Ectodermal cell (in vitro differentiated cells): ENCODE data around the gene MTHFD2L.
"Not testable (repeated sequence)": the region's sequence is repeated elsewhere in the genome, so short reads cannot be mapped to it uniquely, and the experiment has no call there.

Experiments
- H3K27ac ChIP-seq: 2 replicates; pipeline ENCODE4 v1.7.0; 2013; ENCODE audit warnings: mild to moderate bottlenecking, low read depth, low read length; ENCODE audit not compliant: insufficient read depth, poor library complexity, severe bottlenecking
- H3K27me3 ChIP-seq: 2 replicates; pipeline ENCODE4 v1.7.0; 2013; ENCODE audit warnings: mild to moderate bottlenecking, low read length; ENCODE audit not compliant: insufficient read depth, control insufficient read depth, poor library complexity, severe bottlenecking
- H3K36me3 ChIP-seq: one replicate; pipeline ENCODE4 v1.7.0; 2013; ENCODE audit warnings: low read length; ENCODE audit not compliant: control insufficient read depth, insufficient read depth
- H3K4me1 ChIP-seq: one replicate; pipeline ENCODE4 v1.7.0; 2013; ENCODE audit warnings: low read length; ENCODE audit not compliant: control insufficient read depth, insufficient read depth
- H3K4me3 ChIP-seq: 2 replicates; pipeline ENCODE4 v1.7.0; 2013; ENCODE audit warnings: low read depth, low read length, control low read depth; ENCODE audit not compliant: insufficient read depth
- H3K9me3 ChIP-seq: 2 replicates; pipeline ENCODE4 v1.7.0; 2013; ENCODE audit warnings: mild to moderate bottlenecking, low read length, moderate library complexity; ENCODE audit not compliant: control insufficient read depth
- WGBS, 2 experiments: methylation state at CpG; one replicate each; pipeline ENCODE4 v1.1.7; 2013; ENCODE audit warnings: missing lambda C conversion rate in 2 of 2; 5-methylcytosine and 5-hydroxymethylcytosine counted together

Gene MTHFD2L

DNA sequence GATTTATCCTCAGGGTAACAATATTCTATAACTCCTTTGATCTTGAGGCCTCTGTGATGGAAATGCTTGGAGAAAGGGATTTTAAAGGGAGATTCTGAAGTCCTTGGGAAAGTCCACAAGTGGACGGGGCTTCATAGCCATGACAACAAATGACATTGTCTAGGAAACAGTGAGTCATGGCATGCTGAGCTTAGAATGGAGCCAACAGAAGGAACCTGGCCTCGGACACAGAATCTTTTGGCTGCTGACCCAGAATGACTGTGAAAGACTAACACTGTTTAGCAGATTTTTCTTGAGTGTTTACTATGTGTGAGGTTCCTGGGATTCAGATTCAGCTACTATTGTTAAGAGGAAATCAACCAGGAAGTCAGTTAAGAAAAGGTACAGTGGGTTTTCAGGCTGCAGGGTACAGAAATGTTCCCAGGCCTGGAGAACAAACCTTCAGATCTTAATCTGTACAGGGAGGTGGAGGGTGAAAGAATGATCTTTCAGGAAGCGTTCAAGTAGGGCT lies 40.8 kb upstream of the MTHFD2L start:
- H3K4me1 ChIP-seq: no peaks in the 10 kb centered on the region
- no peaks in the 10 kb centered on the region for H3K27me3 ChIP-seq
- no peaks in the 10 kb centered on the region for H3K36me3 ChIP-seq
- no peaks in the 10 kb centered on the region for H3K9me3 ChIP-seq
- no peak overlapping the region for H3K4me3 ChIP-seq
- peak overlapping the region; percentile 12 for H3K27ac ChIP-seq
- 69 to 70% methylated on average over 3 of the region's 3 CpGs for WGBS, 2 experiments

- no peaks in the 10 kb centered on the region for H3K27me3 ChIP-seq
- no peak overlapping the region for H3K27ac ChIP-seq
- H3K4me3 ChIP-seq: no peak overlapping the region
- no peaks in the 10 kb centered on the region for H3K36me3 ChIP-seq
- WGBS, 2 experiments: 94 to 98% methylated on average over 6 of the region's 6 CpGs
- no peaks in the 10 kb centered on the region for H3K9me3 ChIP-seq
- no peaks in the 10 kb centered on the region for H3K4me1 ChIP-seq
Observed at GRCh38 chr4:74118600-74119338, 39.1 kb upstream of the MTHFD2L start.

GRCh38 chr4:74120086-74120485 lies 37.8 kb upstream of the MTHFD2L start:
- Histone ChIP-seq H3K27ac (no peak overlapping the region), H3K36me3 (no peaks in the 10 kb centered on the region), H3K9me3 (no peaks in the 10 kb centered on the region), H3K27me3 (no peaks in the 10 kb centered on the region), H3K4me3 (no peak overlapping the region), H3K4me1 (no peaks in the 10 kb centered on the region)
- 94 to 100% methylated on average over 1 of the region's 1 CpG for WGBS, 2 experiments

GRCh38 chr4:74121643-74122579 lies 36.0 kb upstream of the MTHFD2L start:
- WGBS, 2 experiments: 93% methylated on average over 1 of the region's 2 CpGs; no CpG with 5 or more reads in 1 of the 2 experiments
- Histone ChIP-seq H3K4me1 (no peaks in the 10 kb centered on the region), H3K27ac (no peak overlapping the region), H3K4me3 (no peak overlapping the region), H3K9me3 (no peaks in the 10 kb centered on the region), H3K36me3 (no peaks in the 10 kb centered on the region), H3K27me3 (no peaks in the 10 kb centered on the region)

- 71% methylated on average over 1 of the region's 1 CpG; no CpG with 5 or more reads in 1 of the 2 experiments for WGBS, 2 experiments
- Histone ChIP-seq H3K27ac (no peak overlapping the region), H3K27me3 (no peaks in the 10 kb centered on the region), H3K9me3 (no peaks in the 10 kb centered on the region), H3K4me1 (no peaks in the 10 kb centered on the region), H3K4me3 (no peak overlapping the region), H3K36me3 (no peaks in the 10 kb centered on the region)
Observed at GRCh38 chr4:74123065-74123728, 34.7 kb upstream of the MTHFD2L start.

DNA sequence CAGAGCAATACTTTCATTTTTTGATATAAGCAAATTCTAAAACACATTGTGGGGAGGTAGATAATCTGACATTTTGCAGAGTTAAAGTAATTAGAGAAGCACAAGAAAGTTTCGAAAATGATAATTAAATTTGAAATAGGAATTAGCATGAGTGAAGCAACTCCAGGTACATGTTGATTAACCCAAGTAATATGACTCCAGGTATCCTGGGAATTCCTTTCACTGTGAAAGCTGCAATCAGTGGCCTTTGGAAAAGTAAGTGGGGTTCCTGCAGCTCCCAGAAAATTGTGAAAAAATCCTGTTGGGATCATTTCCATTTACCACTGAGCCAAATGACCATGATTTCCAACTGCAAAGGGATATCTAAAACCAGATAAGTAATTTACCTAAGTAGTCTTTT lies 32.9 kb upstream of the MTHFD2L start:
- Histone ChIP-seq H3K36me3 (no peaks in the 10 kb centered on the region), H3K27me3 (no peaks in the 10 kb centered on the region), H3K9me3 (no peaks in the 10 kb centered on the region), H3K4me1 (no peaks in the 10 kb centered on the region), H3K27ac (no peak overlapping the region), H3K4me3 (no peak overlapping the region)
- WGBS, 2 experiments: 87 to 100% methylated on average over 1 of the region's 1 CpG

GRCh38 chr4:74127745-74128144 lies 30.2 kb upstream of the MTHFD2L start:
- no peaks in the 10 kb centered on the region for H3K27me3 ChIP-seq
- WGBS, 2 experiments: 84 to 95% methylated on average over 2 to 4 of the region's 4 CpGs

GRCh38 chr4:74130843-74131242 lies 27.1 kb upstream of the MTHFD2L start:
- H3K4me1 ChIP-seq, H3K27me3 ChIP-seq, H3K36me3 ChIP-seq, H3K27ac ChIP-seq, H3K9me3 ChIP-seq, H3K4me3 ChIP-seq: not testable (repeated sequence)
- WGBS, 2 experiments: 85 to 98% methylated on average over 2 of the region's 2 CpGs

More at GRCh38 chr4:74127745-74128144, 30.2 kb upstream of the MTHFD2L start:
- Histone ChIP-seq H3K9me3 (no peaks in the 10 kb centered on the region), H3K4me1 (no peaks in the 10 kb centered on the region), H3K36me3 (no peaks in the 10 kb centered on the region), H3K27ac (no peak overlapping the region), H3K4me3 (no peak overlapping the region)

DNA sequence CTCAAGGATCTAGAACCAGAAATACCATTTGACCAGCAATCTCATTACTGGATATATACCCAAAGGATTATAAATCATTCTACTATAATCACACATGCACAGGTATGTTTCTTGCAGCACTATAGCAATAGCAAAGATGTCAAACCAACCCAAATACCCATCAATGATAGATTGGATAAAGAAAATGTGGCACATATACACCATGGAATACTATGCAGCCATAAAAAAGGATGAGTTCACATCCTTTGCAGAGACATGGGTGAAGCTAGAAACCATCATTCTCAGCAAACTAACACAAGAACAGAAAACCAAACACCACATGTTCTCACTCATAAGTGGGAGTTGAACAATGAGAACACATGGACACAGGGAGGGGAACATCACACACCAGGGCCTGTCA lies 25.7 kb upstream of the MTHFD2L start:
- H3K4me3 ChIP-seq, H3K27ac ChIP-seq, H3K36me3 ChIP-seq, H3K9me3 ChIP-seq, H3K4me1 ChIP-seq, H3K27me3 ChIP-seq: not testable (repeated sequence)

GRCh38 chr4:74132944-74133343 lies 25.0 kb upstream of the MTHFD2L start:
- WGBS, 2 experiments: 33 to 60% methylated on average over 1 of the region's 1 CpG

More at GRCh38 chr4:74132944-74133343, 25.0 kb upstream of the MTHFD2L start:
- Histone ChIP-seq H3K27me3 (no peaks in the 10 kb centered on the region), H3K36me3 (no peaks in the 10 kb centered on the region), H3K4me3 (no peak overlapping the region), H3K4me1 (no peaks in the 10 kb centered on the region), H3K27ac (no peak overlapping the region), H3K9me3 (no peaks in the 10 kb centered on the region)
